GM12878 (cell line): ENCODE results near the gene MB.

Experiments
- CTCF ChIP-seq, 3 experiments: IDR thresholded peaks in 2 of 3; conservative IDR thresholded peaks in 1 of 3; 2 replicates each; pipeline ENCODE4 v1.5.1; 2011; ENCODE audit warnings: low read depth in 3 of 3, low read length in 3 of 3, mild to moderate bottlenecking in 3 of 3, control low read depth in 2 of 3, moderate library complexity in 2 of 3, inconsistent platforms in 1 of 3, mixed read lengths in 1 of 3; ENCODE audit not compliant: control insufficient read depth in 2 of 3, insufficient read depth in 1 of 3; ENCODE audit errors: extremely low read depth in 1 of 3
- EP300 ChIP-seq, 2 experiments: fragments of 150-350 bp in 1 of 2; IDR thresholded peaks; 2 replicates each; pipeline ENCODE4 v1.6.1; 2011 to 2012; ENCODE audit warnings: low read depth in 2 of 2, low read length in 2 of 2, borderline replicate concordance in 1 of 2, improper control_type of control experiment in 1 of 2, inconsistent platforms in 1 of 2; ENCODE audit not compliant: control insufficient read depth in 1 of 2
- HDGF ChIP-seq: fragments of 450-650 bp; IDR thresholded peaks from 2 replicates; pipeline ENCODE4 v1.6.1; 2016; ENCODE audit warnings: antibody characterized with exemption
- IKZF1 ChIP-seq: fragments of 450-650 bp; conservative IDR thresholded peaks from 2 replicates; pipeline ENCODE4 v1.6.1; 2017; ENCODE audit warnings: antibody characterized with exemption, mild to moderate bottlenecking
- PAX5 ChIP-seq: IDR thresholded peaks from 2 replicates; pipeline ENCODE4 v1.6.1; 2011; ENCODE audit warnings: low read depth, low read length, borderline replicate concordance
- POLR2AphosphoS5 ChIP-seq: IDR thresholded peaks from 2 replicates; pipeline ENCODE4 v1.6.1; 2011; ENCODE audit warnings: mild to moderate bottlenecking, low read length, inconsistent platforms
- TARDBP ChIP-seq: IDR thresholded peaks from 2 replicates; pipeline ENCODE4 v1.6.1; 2016; ENCODE audit warnings: borderline replicate concordance
- ZNF24 ChIP-seq: fragments of 450-650 bp; IDR thresholded peaks from 2 replicates; pipeline ENCODE4 v1.6.1; 2017; ENCODE audit warnings: antibody characterized with exemption, mild to moderate bottlenecking

GRCh38 chr22:35649026-35649553, 32.0 kb upstream of the MB start:
- TF ChIP-seq CTCF (IDR thresholded peaks at IDR 0.05 in 2 of 3, conservative IDR thresholded peaks at IDR 0.05 in 1 of 3; ENCODE audit: control insufficient read depth in 2 of 3, extremely low read depth in 1 of 3, insufficient read depth in 1 of 3, low read depth in 3 of 3, low read length in 3 of 3) = no peak
- no peak for TF ChIP-seq EP300 (IDR thresholded peaks at IDR 0.05; ENCODE audit: borderline replicate concordance in 1 of 2, control insufficient read depth in 1 of 2, low read depth in 2 of 2, low read length in 2 of 2)
- TF ChIP-seq TARDBP = no peak
- TF ChIP-seq IKZF1 = no peak
- no peak for TF ChIP-seq HDGF
- no peak for TF ChIP-seq POLR2AphosphoS5
- no peak for TF ChIP-seq PAX5
- TF ChIP-seq ZNF24 = no peak
